GM12864 (cell line): Measurements from ENCODE around the gene PWP2.
"Not testable (repeated sequence)": the region's sequence is repeated elsewhere in the genome, so short reads cannot be mapped to it uniquely, and the experiment has no call there.

Experiments
- DNase-seq: peaks from one replicate; pipeline ENCODE4 v3.0.0-alpha.2; 2011; ENCODE audit warnings: low read depth
- H3K4me3 ChIP-seq: 2 replicates; pipeline ENCODE4 v1.5.1; 2011; ENCODE audit warnings: mild to moderate bottlenecking, low read depth, low read length, control low read depth
- CTCF ChIP-seq: IDR thresholded peaks from 2 replicates; pipeline ENCODE4 v1.5.1; 2011; ENCODE audit warnings: low read depth, mild to moderate bottlenecking, moderate library complexity, low read length, control low read depth, inconsistent platforms; ENCODE audit errors: missing control alignments

Gene PWP2

GRCh38 chr21:44088401-44088780, 18.8 kb upstream of the PWP2 start:
- no peak for TF ChIP-seq CTCF
- DNase-seq: no peak
- H3K4me3 ChIP-seq: no peak overlapping the region

GRCh38 chr21:44089001-44089911, 17.9 kb upstream of the PWP2 start:
- no peak overlapping the region for H3K4me3 ChIP-seq
- no peak for TF ChIP-seq CTCF
- DNase-seq: no peak

GRCh38 chr21:44090325-44090724, 16.9 kb upstream of the PWP2 start:
- no peak overlapping the region for H3K4me3 ChIP-seq
- no peak for DNase-seq
- TF ChIP-seq CTCF: no peak

- no peak for DNase-seq
- H3K4me3 ChIP-seq: no peak overlapping the region
- no peak for TF ChIP-seq CTCF
Measured at GRCh38 chr21:44092211-44092610, 15.0 kb upstream of the PWP2 start.

GRCh38 chr21:44093761-44094160, 13.4 kb upstream of the PWP2 start:
- H3K4me3 ChIP-seq: no peak overlapping the region
- no peak for TF ChIP-seq CTCF
- no peak for DNase-seq

- TF ChIP-seq CTCF: no peak
- no peak overlapping the region for H3K4me3 ChIP-seq
- no peak for DNase-seq
Measured at GRCh38 chr21:44094832-44095231, 12.4 kb upstream of the PWP2 start.

- not testable (repeated sequence) for H3K4me3 ChIP-seq, DNase-seq
Measured at GRCh38 chr21:44098507-44098906, 8.7 kb upstream of the PWP2 start.

- H3K4me3 ChIP-seq, DNase-seq: not testable (repeated sequence)
Measured at GRCh38 chr21:44098964-44099363, 8.2 kb upstream of the PWP2 start.

- peak overlapping the region; percentile 46 for H3K4me3 ChIP-seq
- DNase-seq: not testable (repeated sequence)
Measured at GRCh38 chr21:44107589-44107988, 390 bp downstream of the PWP2 start.

GRCh38 chr21:44113702-44114371, 6.6 kb downstream of the PWP2 start:
- H3K4me3 ChIP-seq, DNase-seq: not testable (repeated sequence)

- not testable (repeated sequence) for H3K4me3 ChIP-seq, DNase-seq
Measured at GRCh38 chr21:44122131-44122530, 14.9 kb downstream of the PWP2 start.
